B cell (primary cell): ENCODE measurements around the gene CARHSP1. TPM values are rescaled to one million over a fixed set of nuclear protein-coding genes. Genes with fewer than 3 reads are reported as not detected.

Experiments used
- ATAC-seq: fragments of 200-7000 bp; cut with Tn5 transposase; one replicate; pipeline ENCODE4 v1.10.0; 2021; ENCODE audit warnings: low read depth, mild to moderate bottlenecking, moderate number of reproducible peaks, moderate library complexity
- CTCF ChIA-PET: fragments of 350-600 bp; sonication (Branson Sonifier 250); formaldehyde crosslinking; loops from one replicate; lab custom pipeline; 2021; ENCODE audit warnings: antibody characterized with exemption, inconsistent platforms; lab: Charles Lee
- POLR2A ChIA-PET: fragments of 350-600 bp; sonication (Branson Sonifier 250); formaldehyde crosslinking; loops from one replicate; lab custom pipeline; 2021; ENCODE audit warnings: antibody characterized with exemption; lab: Charles Lee
- DNase-seq: peaks from one replicate; pipeline ENCODE4 v3.0.0; 2013
- H2AFZ ChIP-seq: 2 replicates; pipeline ENCODE4 v1.6.1; 2012; ENCODE audit warnings: mild to moderate bottlenecking, low read depth, low read length; ENCODE audit not compliant: insufficient read depth, poor library complexity, severe bottlenecking
- H3K27ac ChIP-seq, 2 donors: 1 replicate in 1 of 2; 2 replicates in 1 of 2; pipeline ENCODE4 v1.5.1; 2012 to 2013; ENCODE audit warnings: low read length in 2 of 2, mild to moderate bottlenecking in 2 of 2, moderate library complexity in 1 of 2
- H3K27me3 ChIP-seq, 4 experiments: fragments of 200-600 bp in 1 of 4; sonication (generic) in 1 of 4; replicated peaks in 1 of 4; 1 replicate in 2 of 4; 2 replicates in 2 of 4; pipeline versions ENCODE4 v1.6.1 to v1.7.0; 2013 to 2016; ENCODE audit warnings: low read length in 3 of 4, mild to moderate bottlenecking in 2 of 4, mixed read lengths in 1 of 4, moderate library complexity in 1 of 4; ENCODE audit not compliant: insufficient read depth in 4 of 4, control insufficient read depth in 3 of 4; ENCODE audit errors: control extremely low read depth in 1 of 4
- H3K36me3 ChIP-seq, 2 experiments: replicated peaks in 1 of 2; 1 replicate in 1 of 2; 2 replicates in 1 of 2; pipeline versions ENCODE4 v1.6.1 to v1.7.1; 2013; ENCODE audit warnings: low read length in 1 of 2; ENCODE audit not compliant: insufficient read depth in 2 of 2, control insufficient read depth in 1 of 2; ENCODE audit errors: control extremely low read depth in 1 of 2, extremely low read depth in 1 of 2
- H3K4me1 ChIP-seq, 2 donors: fragments of 200-600 bp in 1 of 2; sonication (generic) in 1 of 2; 1 replicate in 1 of 2; 2 replicates in 1 of 2; pipeline versions ENCODE4 v1.5.1 to v1.6.1; 2013 to 2017; ENCODE audit warnings: low read length in 2 of 2; ENCODE audit not compliant: control insufficient read depth in 2 of 2, insufficient read depth in 2 of 2
- H3K4me2 ChIP-seq: replicated peaks from 2 replicates; pipeline ENCODE3; 2012; ENCODE audit warnings: mild to moderate bottlenecking, low read depth, low read length; ENCODE audit not compliant: poor library complexity, severe bottlenecking
- H3K4me3 ChIP-seq, 5 experiments: fragments of 200-600 bp in 1 of 5; sonication (generic) in 1 of 5; 1 replicate in 3 of 5; 2 replicates in 2 of 5; pipeline versions ENCODE4 v1.5.1 to v1.7.0; 2011 to 2016; ENCODE audit warnings: low read length in 4 of 5, mild to moderate bottlenecking in 4 of 5, low read depth in 2 of 5, control low read depth in 1 of 5, moderate library complexity in 1 of 5; ENCODE audit not compliant: insufficient read depth in 1 of 5; ENCODE audit errors: control extremely low read depth in 1 of 5, extremely low read depth in 1 of 5
- H3K79me2 ChIP-seq: fragments of 200-600 bp; sonication (generic); one replicate; pipeline ENCODE4 v1.6.0; 2016; ENCODE audit warnings: low read length; ENCODE audit not compliant: control insufficient read depth, insufficient read depth
- H3K9ac ChIP-seq: fragments of 200-600 bp; sonication (generic); 2 replicates; pipeline ENCODE4 v1.6.1; 2017; ENCODE audit warnings: mild to moderate bottlenecking, low read length, moderate library complexity
- H3K9me3 ChIP-seq, 3 donors: one replicate each; pipeline versions ENCODE4 v1.6.1 to v1.7.1; 2013; ENCODE audit warnings: low read length in 2 of 3; ENCODE audit not compliant: control insufficient read depth in 2 of 3, insufficient read depth in 1 of 3; ENCODE audit errors: control extremely low read depth in 1 of 3
- H4K20me1 ChIP-seq: 2 replicates; pipeline ENCODE4 v1.6.0; 2012; ENCODE audit warnings: mild to moderate bottlenecking, low read length; ENCODE audit not compliant: insufficient read depth, control insufficient read depth, poor library complexity, severe bottlenecking
- H3K27ac Mint-ChIP-seq: one replicate; pipeline ENCODE4 v1.8.0; 2021; ENCODE audit warnings: mixed read lengths
- H3K27me3 Mint-ChIP-seq: one replicate; pipeline ENCODE4 v1.8.0; 2021; ENCODE audit warnings: mixed read lengths
- H3K4me1 Mint-ChIP-seq: one replicate; pipeline ENCODE4 v1.8.0; 2021; ENCODE audit warnings: mixed read lengths
- H3K4me3 Mint-ChIP-seq: one replicate; pipeline ENCODE4 v1.8.0; 2021; ENCODE audit warnings: mixed read lengths
- H3K9me3 Mint-ChIP-seq: one replicate; pipeline ENCODE4 v1.8.0; 2022; ENCODE audit warnings: mixed read lengths; ENCODE audit not compliant: insufficient read depth
- CTCF ChIP-seq: fragments of 200-600 bp; IDR thresholded peaks from one replicate; pipeline ENCODE4 v1.8.0; 2022; ENCODE audit warnings: antibody characterized with exemption, mild to moderate bottlenecking
- EZH2 ChIP-seq: IDR thresholded peaks from 2 replicates; pipeline ENCODE4 v1.6.1; 2012; ENCODE audit warnings: borderline replicate concordance, low read depth, mild to moderate bottlenecking, moderate library complexity, low read length; ENCODE audit not compliant: insufficient read depth, poor library complexity, severe bottlenecking
- WGBS: methylation state at CpG from one replicate; pipeline ENCODE4 v1.1.5; 2013; ENCODE audit warnings: missing lambda C conversion rate; ENCODE audit not compliant: insufficient coverage; 5-methylcytosine and 5-hydroxymethylcytosine counted together
- intact Hi-C: fragments of 100-400 bp; cut with micrococcal nuclease; formaldehyde crosslinking; loops from one replicate; pipeline ENCODE4 v1.10.0; 2022
- polyA plus RNA-seq: library from polyadenylated mRNA; depleted of rRNA; stranded (reverse); fragments of >200 nt; gene quantifications from 2 replicates; pipeline ENCODE4 v1.2.3, GENCODE V29; 2012
- total RNA-seq, 2 donors: library from RNA; stranded (reverse); fragments of 120-200 nt in 1 of 2; gene quantifications; 1 replicate in 1 of 2; 2 replicates in 1 of 2; pipeline versions ENCODE4 v1.2.3 to v1.2.4, GENCODE V29; 2013 to 2022

CARHSP1 gene
- total and polyA plus RNA-seq, 2 donors (not counting 1 experiment from before 2014, with no cell fraction given), result 26.5 to 63.1 TPM

GRCh38 chr16:8848939-8849391 lies 19.8 kb downstream of the CARHSP1 start:
- no peak for DNase-seq
- ChIA-PET POLR2A (no interaction called here), CTCF (no interaction called here)
- Mint-ChIP-seq H3K27ac (no peak overlapping the region), H3K27me3 (no peaks in the 10 kb centered on the region), H3K4me1 (peaks cover 16% of the 10 kb centered on the region), H3K4me3 (no peak overlapping the region), H3K9me3 (no peaks in the 10 kb centered on the region)
- no peak overlapping the region for H3K9ac ChIP-seq
- peaks cover 12% of the 10 kb centered on the region for H4K20me1 ChIP-seq
- intact Hi-C loops, result no loop called here
- no peak overlapping the region for H2AFZ ChIP-seq
- TF ChIP-seq EZH2 (no peak), CTCF (no peak)
- no peak overlapping the region for H3K27ac ChIP-seq
- no peak overlapping the region for H3K4me3 ChIP-seq
- no peak overlapping the region for H3K4me2 ChIP-seq
- peaks cover 7 to 9% of the 10 kb centered on the region in 2 donors for H3K4me1 ChIP-seq
- WGBS, result 98% methylated on average over 7 of the region's 8 CpGs
- no peaks in the 10 kb centered on the region for H3K79me2 ChIP-seq
- peaks cover 0 to 19% of the 10 kb centered on the region in 2 experiments for H3K36me3 ChIP-seq
- no peak for ATAC-seq
- H3K27me3 ChIP-seq, result no peaks in the 10 kb centered on the region
- H3K9me3 ChIP-seq, result no peaks in the 10 kb centered on the region

- H3K4me3 Mint-ChIP-seq, result no peak overlapping the region
- Histone ChIP-seq H3K4me2 (no peak overlapping the region), H3K79me2 (no peaks in the 10 kb centered on the region), H3K9ac (no peak overlapping the region), H3K4me1 (peaks cover 7 to 9% of the 10 kb centered on the region in 2 donors), H3K27ac (no peak overlapping the region), H3K27me3 (no peaks in the 10 kb centered on the region), H4K20me1 (peaks cover 12% of the 10 kb centered on the region), H3K9me3 (no peaks in the 10 kb centered on the region), H2AFZ (no peak overlapping the region), H3K4me3 (no peak overlapping the region), H3K36me3 (peaks cover 0 to 17% of the 10 kb centered on the region in 2 experiments)
- POLR2A ChIA-PET, result no interaction called here
- ATAC-seq, result no peak
- H3K9me3 Mint-ChIP-seq, result no peaks in the 10 kb centered on the region
- CTCF ChIA-PET, result no interaction called here
- DNase-seq, result no peak
- no peaks in the 10 kb centered on the region for H3K27me3 Mint-ChIP-seq
- intact Hi-C loops, result no loop called here
- no peak for TF ChIP-seq CTCF
- TF ChIP-seq EZH2, result no peak
- H3K27ac Mint-ChIP-seq, result no peak overlapping the region
- H3K4me1 Mint-ChIP-seq, result peaks cover 16% of the 10 kb centered on the region
- WGBS, result 97% methylated on average over 24 of the region's 26 CpGs
These were observed 20.4 kb downstream of the CARHSP1 start for GRCh38 chr16:8848231-8848938.
